ENCODE data around the gene GIMAP8.
"Not testable (repeated sequence)": the region's sequence is repeated elsewhere in the genome, so short reads cannot be mapped to it uniquely, and the experiment has no call there.

The GIMAP8 gene

DNA sequence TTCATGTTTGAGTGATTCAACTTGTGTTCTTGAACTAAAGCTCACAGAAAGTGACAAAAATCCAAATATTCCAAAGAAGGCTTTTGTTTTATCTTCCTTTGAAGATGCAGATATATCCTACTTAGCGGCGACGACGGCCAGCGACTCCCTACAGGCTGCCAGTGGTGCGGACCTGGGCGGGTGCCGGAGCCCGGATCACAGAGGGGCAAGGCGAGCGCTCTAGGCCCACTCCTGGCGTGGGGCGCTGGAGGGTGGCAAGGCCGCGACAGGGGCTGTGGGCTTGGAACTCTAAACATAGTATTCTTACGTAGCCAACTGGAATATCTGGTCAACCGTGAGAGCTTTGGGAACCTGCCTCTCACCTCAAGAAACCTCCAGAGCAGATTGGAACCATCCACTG, 63.3 kb downstream of the GIMAP8 start:
- TF ChIP-seq, protein P1, sequence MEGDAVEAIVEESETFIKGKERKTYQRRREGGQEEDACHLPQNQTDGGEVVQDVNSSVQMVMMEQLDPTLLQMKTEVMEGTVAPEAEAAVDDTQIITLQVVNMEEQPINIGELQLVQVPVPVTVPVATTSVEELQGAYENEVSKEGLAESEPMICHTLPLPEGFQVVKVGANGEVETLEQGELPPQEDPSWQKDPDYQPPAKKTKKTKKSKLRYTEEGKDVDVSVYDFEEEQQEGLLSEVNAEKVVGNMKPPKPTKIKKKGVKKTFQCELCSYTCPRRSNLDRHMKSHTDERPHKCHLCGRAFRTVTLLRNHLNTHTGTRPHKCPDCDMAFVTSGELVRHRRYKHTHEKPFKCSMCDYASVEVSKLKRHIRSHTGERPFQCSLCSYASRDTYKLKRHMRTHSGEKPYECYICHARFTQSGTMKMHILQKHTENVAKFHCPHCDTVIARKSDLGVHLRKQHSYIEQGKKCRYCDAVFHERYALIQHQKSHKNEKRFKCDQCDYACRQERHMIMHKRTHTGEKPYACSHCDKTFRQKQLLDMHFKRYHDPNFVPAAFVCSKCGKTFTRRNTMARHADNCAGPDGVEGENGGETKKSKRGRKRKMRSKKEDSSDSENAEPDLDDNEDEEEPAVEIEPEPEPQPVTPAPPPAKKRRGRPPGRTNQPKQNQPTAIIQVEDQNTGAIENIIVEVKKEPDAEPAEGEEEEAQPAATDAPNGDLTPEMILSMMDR (IDR thresholded peaks at IDR 0.05; ENCODE audit: low read depth, low read length), result no peak
- in situ Hi-C loops (cut with HindIII; ENCODE audit: low sequenced_read_pairs), result no loop called here
- no peak overlapping the region for H3K4me3 ChIP-seq (ENCODE audit: low read depth, low read length)
- DNase-seq (ENCODE audit: low read depth, low spot score), result no peak

DNA sequence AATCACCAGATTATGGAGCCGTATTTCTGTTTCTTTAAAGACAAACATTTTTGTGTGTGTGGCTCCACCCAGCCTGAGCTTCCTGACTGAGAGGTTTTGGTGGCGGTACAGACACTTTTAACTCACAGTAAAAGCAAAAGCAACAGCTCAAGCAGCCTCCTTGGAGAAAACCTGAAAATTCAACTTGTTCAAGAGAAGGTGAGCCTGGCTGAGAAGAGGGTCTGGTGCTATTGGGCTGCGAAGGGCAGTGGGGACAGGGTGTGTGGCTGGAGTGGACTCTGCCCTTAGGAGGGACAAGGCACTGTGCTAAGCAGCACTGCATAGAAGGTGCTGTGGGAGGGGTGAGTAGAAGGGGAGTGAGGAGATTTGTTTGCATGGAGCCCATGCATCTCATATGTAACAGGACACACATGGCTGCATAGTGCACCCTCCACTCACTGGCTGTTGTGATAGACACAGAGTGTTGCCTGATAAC, 64.4 kb downstream of the GIMAP8 start, which contains the start of gene GIMAP7:
TSS of gene GIMAP7 (plus strand) at position 125 of the 475 bp plus-strand sequence. CDS start 5,103 bp downstream, outside the sequence.
- TF ChIP-seq, protein P1 (IDR thresholded peaks at IDR 0.05; ENCODE audit: low read depth, low read length), result no peak

DNA sequence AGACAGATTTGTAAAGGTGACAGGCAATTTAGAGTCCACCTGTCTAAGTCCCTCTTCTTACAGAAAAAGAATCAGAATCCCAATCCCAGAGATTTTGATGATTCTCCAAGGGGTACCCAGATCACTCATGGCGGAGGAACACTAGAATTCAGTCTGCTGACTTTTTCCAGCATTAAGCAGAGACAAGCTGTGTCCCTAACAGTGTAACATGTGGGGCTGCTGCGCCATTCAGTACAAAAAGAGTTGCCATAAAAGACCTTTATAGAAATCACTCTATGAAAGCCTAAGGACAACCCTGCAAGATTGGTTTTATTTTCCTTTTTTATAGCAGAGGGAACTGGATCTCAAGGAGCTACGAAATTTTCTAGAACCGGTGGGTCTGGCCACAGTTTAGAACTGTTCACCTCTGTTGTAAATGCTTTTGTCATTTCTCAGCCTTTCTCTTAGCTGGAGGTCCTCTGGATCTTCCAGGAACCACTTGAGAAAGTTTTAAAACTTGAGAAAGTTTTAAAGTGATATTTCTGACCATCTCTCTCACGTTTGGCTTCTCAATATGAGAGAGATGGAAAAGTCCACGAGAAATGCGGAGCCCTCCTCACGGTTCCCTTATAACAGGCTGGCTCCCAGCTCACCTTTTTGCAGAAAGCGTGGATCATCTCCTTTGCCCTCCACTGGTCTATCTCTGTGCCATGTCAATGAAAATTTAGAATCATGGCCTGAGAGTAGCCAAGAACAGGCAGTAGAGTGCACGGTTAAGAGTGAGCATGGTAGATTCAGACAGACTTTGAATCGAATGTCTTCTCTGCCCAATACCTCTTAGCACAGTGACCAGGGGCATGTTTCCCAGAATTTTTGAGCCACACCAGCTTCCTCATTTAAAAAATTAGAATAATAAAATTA, 65.1 kb downstream of the GIMAP8 start:
- no peak overlapping the region for H3K4me3 ChIP-seq (ENCODE audit: low read depth, low read length)
- in situ Hi-C loops (cut with HindIII; ENCODE audit: low sequenced_read_pairs), result no loop called here
- DNase-seq (ENCODE audit: low read depth, low spot score), result no peak

More for the DNA sequence above, 64.4 kb downstream of the GIMAP8 start, which contains the start of gene GIMAP7:
- no peak within 1 kb of the TSS for H3K4me3 ChIP-seq (ENCODE audit: low read depth, low read length)
- DNase-seq (ENCODE audit: low read depth, low spot score), result no peak
- in situ Hi-C loops (cut with HindIII; ENCODE audit: low sequenced_read_pairs), result no loop called here

DNA sequence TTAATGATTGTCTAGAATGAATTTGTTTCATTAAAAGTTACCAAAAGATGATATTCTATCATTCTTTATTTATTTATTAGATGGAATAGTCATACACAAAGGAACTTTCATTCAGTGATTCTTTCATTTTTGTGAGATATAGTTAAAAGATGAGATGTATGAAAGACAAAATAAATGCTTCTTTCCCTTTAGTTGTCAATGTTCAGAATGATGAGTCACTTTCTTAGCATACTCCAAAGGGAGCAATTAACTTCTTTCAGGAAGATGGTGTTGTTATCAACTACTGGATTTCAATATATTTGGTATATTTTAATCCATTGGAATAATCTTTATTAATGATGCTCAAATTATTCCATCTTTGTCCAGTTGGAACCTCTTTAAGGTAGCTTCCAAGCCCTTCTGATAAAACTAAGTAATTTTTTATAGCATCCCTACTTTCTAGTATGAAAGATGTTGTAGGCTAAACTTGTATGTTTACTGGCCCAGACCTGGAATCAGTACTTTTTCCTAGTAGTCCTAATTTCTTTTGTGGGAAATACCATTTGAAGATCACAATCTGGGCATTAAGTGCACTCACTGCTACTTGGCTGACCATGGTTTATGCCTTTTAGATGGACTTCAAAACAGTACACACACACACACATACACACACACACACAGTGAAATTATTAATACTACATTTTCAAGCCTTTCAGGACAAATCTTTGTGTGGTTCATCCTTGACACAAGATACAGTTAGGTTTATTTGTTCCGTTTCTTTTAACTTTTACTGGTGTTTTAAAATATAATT, 66.7 kb downstream of the GIMAP8 start:
- DNase-seq (ENCODE audit: low read depth, low spot score), result no peak
- TF ChIP-seq, protein P1 (IDR thresholded peaks at IDR 0.05; ENCODE audit: low read depth, low read length), result no peak
- in situ Hi-C loops (cut with HindIII; ENCODE audit: low sequenced_read_pairs), result no loop called here
- no peak overlapping the region for H3K4me3 ChIP-seq (ENCODE audit: low read depth, low read length)

More for the DNA sequence above, 65.1 kb downstream of the GIMAP8 start:
- TF ChIP-seq, protein P1 (IDR thresholded peaks at IDR 0.05; ENCODE audit: low read depth, low read length), result no peak

DNA sequence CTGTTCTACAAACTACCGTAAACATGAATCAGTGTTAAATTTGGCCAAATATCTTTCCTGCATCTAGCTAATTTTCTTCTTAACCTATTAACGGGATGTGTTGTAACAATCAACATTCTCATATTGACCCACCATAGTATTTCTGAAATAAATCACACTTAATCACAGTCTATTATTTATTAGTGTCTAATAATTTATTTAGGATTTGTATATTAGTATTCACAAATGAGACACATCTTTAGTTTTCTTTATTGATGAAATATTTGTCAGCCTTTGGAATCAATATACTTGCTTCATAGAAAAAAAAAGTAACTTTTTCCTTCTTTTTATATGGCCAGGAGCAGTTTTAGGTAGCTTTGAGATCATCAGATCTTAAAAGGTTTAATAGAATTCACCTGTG, 68.9 kb downstream of the GIMAP8 start:
- TF ChIP-seq, protein P1 (IDR thresholded peaks at IDR 0.05; ENCODE audit: low read depth, low read length), result no peak

DNA sequence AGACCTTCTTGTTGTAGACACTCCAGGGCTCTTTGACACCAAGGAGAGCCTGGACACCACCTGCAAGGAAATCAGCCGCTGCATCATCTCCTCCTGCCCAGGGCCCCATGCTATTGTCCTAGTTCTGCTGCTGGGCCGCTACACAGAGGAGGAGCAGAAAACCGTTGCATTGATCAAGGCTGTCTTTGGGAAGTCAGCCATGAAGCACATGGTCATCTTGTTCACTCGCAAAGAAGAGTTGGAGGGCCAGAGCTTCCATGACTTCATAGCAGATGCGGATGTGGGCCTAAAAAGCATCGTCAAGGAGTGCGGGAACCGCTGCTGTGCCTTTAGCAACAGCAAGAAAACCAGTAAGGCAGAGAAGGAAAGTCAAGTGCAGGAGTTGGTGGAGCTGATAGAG, 69.7 kb downstream of the GIMAP8 start:
- H3K4me3 ChIP-seq (ENCODE audit: low read depth, low read length), result no peak overlapping the region
- in situ Hi-C loops (cut with HindIII; ENCODE audit: low sequenced_read_pairs), result no loop called here
- DNase-seq (ENCODE audit: low read depth, low spot score), result no peak
- TF ChIP-seq, protein P1 (IDR thresholded peaks at IDR 0.05; ENCODE audit: low read depth, low read length), result no peak

More for the DNA sequence above, 68.9 kb downstream of the GIMAP8 start:
- in situ Hi-C loops (cut with HindIII; ENCODE audit: low sequenced_read_pairs), result no loop called here
- no peak for DNase-seq (ENCODE audit: low read depth, low spot score)
- H3K4me3 ChIP-seq (ENCODE audit: low read depth, low read length), result no peak overlapping the region

DNA sequence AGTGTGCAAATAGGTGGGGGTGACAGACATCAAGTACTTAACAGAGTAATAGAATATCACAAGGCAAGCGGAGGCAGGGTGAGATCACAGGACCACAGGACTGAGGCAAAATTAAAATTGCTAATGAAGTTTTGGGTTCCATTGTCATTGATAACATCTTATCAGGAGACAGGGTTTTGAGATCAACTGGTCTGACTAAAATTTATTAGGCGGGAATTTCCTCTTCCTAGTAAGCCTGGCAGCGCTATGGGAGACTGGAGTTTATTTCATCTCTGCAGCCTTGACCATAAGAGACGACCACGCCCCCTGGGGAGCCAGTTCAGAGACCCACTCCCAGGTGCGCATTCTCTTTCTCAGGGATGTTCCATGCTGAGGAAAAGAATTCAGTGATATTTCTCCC, 72.5 kb downstream of the GIMAP8 start:
- H3K4me3 ChIP-seq (ENCODE audit: low read depth, low read length); in situ Hi-C loops (cut with HindIII; ENCODE audit: low sequenced_read_pairs); DNase-seq (ENCODE audit: low read depth, low spot score): not testable (repeated sequence)

All from astrocyte of the spinal cord (primary cell).